Panc1 (cell line): ENCODE results near the gene TAF4B. TPM values are rescaled to one million over a fixed set of nuclear protein-coding genes. Genes with fewer than 3 reads are reported as not detected.

Experiments used
- ATAC-seq: fragments of 200-7000 bp; cut with Tn5 transposase; 2 replicates; pipeline ENCODE4 v1.9.1; 2020; ENCODE audit warnings: mild to moderate bottlenecking, moderate library complexity
- BruUV-seq: library from RNA; stranded (reverse); fragments of 400-500 nt; replicated peaks from 2 replicates; lab custom pipeline; 2021; lab: Mats Ljungman, UMichigan
- CTCF ChIA-PET: fragments of 300-600 bp; sonication (Branson Sonifier 250); formaldehyde crosslinking; loops from one replicate; lab custom pipeline; 2022; ENCODE audit warnings: antibody characterized with exemption; lab: Charles Lee
- POLR2A ChIA-PET: fragments of 300-600 bp; sonication (Branson Sonifier 250); formaldehyde crosslinking; loops from one replicate; lab custom pipeline; 2022; ENCODE audit warnings: antibody characterized with exemption; lab: Charles Lee
- DNase-seq: peaks from one replicate; pipeline ENCODE4 v3.0.0-alpha.2; 2010; ENCODE audit warnings: low read depth, low spot score
- H3K27ac ChIP-seq: 2 replicates; pipeline ENCODE4 v1.5.1; 2011; ENCODE audit warnings: mild to moderate bottlenecking, low read length, inconsistent platforms
- H3K27me3 ChIP-seq: fragments of 200-500 bp; sonication (Bioruptor generic); 2 replicates; pipeline ENCODE4 v1.6.0; 2014; ENCODE audit warnings: low read length, inconsistent platforms; ENCODE audit not compliant: control insufficient read depth, insufficient read depth
- H3K36me3 ChIP-seq: fragments of 200-500 bp; sonication (Bioruptor generic); 2 replicates; pipeline ENCODE4 v1.5.1; 2014; ENCODE audit warnings: inconsistent platforms, mild to moderate bottlenecking, low read length, moderate library complexity; ENCODE audit not compliant: control insufficient read depth, insufficient read depth
- H3K4me1 ChIP-seq: 2 replicates; pipeline ENCODE4 v1.5.1; 2011; ENCODE audit warnings: inconsistent platforms, mild to moderate bottlenecking, low read length, moderate library complexity; ENCODE audit not compliant: control insufficient read depth, insufficient read depth
- H3K4me3 ChIP-seq, 2 experiments: 2 replicates each; pipeline ENCODE4 v1.5.1; 2011 to 2012; ENCODE audit warnings: low read depth in 2 of 2, low read length in 2 of 2, mild to moderate bottlenecking in 2 of 2, inconsistent platforms in 1 of 2, moderate library complexity in 1 of 2
- H3K9me3 ChIP-seq: fragments of 200-500 bp; sonication (Bioruptor generic); 2 replicates; pipeline ENCODE4 v1.5.1; 2014; ENCODE audit warnings: low read depth, mild to moderate bottlenecking, inconsistent platforms, low read length, moderate library complexity; ENCODE audit not compliant: control insufficient read depth, insufficient read depth
- CTCF ChIP-seq: fragments of 450-650 bp; IDR thresholded peaks from 2 replicates; pipeline ENCODE4 v1.5.1; 2017; ENCODE audit warnings: mild to moderate bottlenecking
- POLR2AphosphoS5 ChIP-seq: IDR thresholded peaks from 2 replicates; pipeline ENCODE4 v1.6.1; 2012; ENCODE audit warnings: mild to moderate bottlenecking, low read depth, low read length, moderate library complexity
- REST ChIP-seq, 2 experiments: IDR thresholded peaks; 2 replicates each; pipeline ENCODE4 v1.6.1; 2011 to 2012; ENCODE audit warnings: low read depth in 2 of 2, control low read depth in 1 of 2, low read length in 1 of 2, mild to moderate bottlenecking in 1 of 2, moderate library complexity in 1 of 2; ENCODE audit not compliant: insufficient read depth in 1 of 2
- SIN3A ChIP-seq: IDR thresholded peaks from 2 replicates; pipeline ENCODE4 v1.6.1; 2012; ENCODE audit warnings: low read depth, mild to moderate bottlenecking, low read length, moderate library complexity, borderline replicate concordance; ENCODE audit not compliant: insufficient read depth
- TCF7L2 ChIP-seq: IDR thresholded peaks from 2 replicates; pipeline ENCODE4 v1.6.1; 2011; ENCODE audit warnings: mild to moderate bottlenecking, low read depth, low read length, inconsistent platforms
- in situ Hi-C: cut with HindIII; loops from 2 replicates; pipeline ENCODE4 v1.10.0; 2016; ENCODE audit warnings: low sequenced_read_pairs, low pct_unique_long_range_greater_than_20kb
- intact Hi-C: fragments of 100-400 bp; cut with micrococcal nuclease; formaldehyde crosslinking; loops from one replicate; pipeline ENCODE4 v1.10.0; 2022; ENCODE audit not compliant: unreplicated experiment
- total RNA-seq: library from RNA; stranded (reverse); gene quantifications from one replicate; pipeline ENCODE4 v1.2.1, GENCODE V29; 2021; ENCODE audit not compliant: unreplicated experiment

The TAF4B gene
- total RNA-seq, 1 experiment from 2014 or later: 8.0 TPM

- no TSS peak for BruUV-seq
- in situ Hi-C loops (no loop called here), intact Hi-C loops (no loop called here)
- ATAC-seq (no peak), DNase-seq (no peak)
- Histone ChIP-seq H3K4me1 (no peaks in the 10 kb centered on the region), H3K27me3 (no peaks in the 10 kb centered on the region), H3K27ac (no peak overlapping the region), H3K36me3 (no peaks in the 10 kb centered on the region), H3K9me3 (no peaks in the 10 kb centered on the region), H3K4me3 (no peak overlapping the region)
- ChIA-PET CTCF (no interaction called here), POLR2A (no interaction called here)
- TF ChIP-seq REST (IDR thresholded peaks at IDR 0.05; ENCODE audit: insufficient read depth in 1 of 2, low read depth in 2 of 2, low read length in 1 of 2) (no peak), CTCF (no peak), TCF7L2 (no peak), SIN3A (no peak), POLR2AphosphoS5 (no peak)
These were observed 86.0 kb downstream of the TAF4B start for GRCh38 chr18:26312199-26312598.

- Histone ChIP-seq H3K4me1 (no peaks in the 10 kb centered on the region), H3K9me3 (no peaks in the 10 kb centered on the region), H3K4me3 (no peak overlapping the region), H3K27ac (no peak overlapping the region), H3K36me3 (no peaks in the 10 kb centered on the region; the same call in 1 of the 2 replicates), H3K27me3 (no peaks in the 10 kb centered on the region)
- CTCF ChIA-PET: no interaction called here
- TF ChIP-seq CTCF (no peak), REST (IDR thresholded peaks at IDR 0.05; ENCODE audit: insufficient read depth in 1 of 2, low read depth in 2 of 2, low read length in 1 of 2) (no peak), POLR2AphosphoS5 (no peak), TCF7L2 (no peak), SIN3A (no peak)
- no TSS peak for BruUV-seq
- no peak for ATAC-seq
- intact Hi-C loops (no loop called here), in situ Hi-C loops (no loop called here)
- no peak for DNase-seq
- POLR2A ChIA-PET: no interaction called here
These were observed 91.2 kb downstream of the TAF4B start for GRCh38 chr18:26317398-26317797.
